GM23248 (cell line): ENCODE data around the gene MDGA2. TPM values are rescaled to one million over a fixed set of nuclear protein-coding genes. Genes with fewer than 3 reads are reported as not detected.

ENCODE experiments used
- DNase-seq: peaks from one replicate; pipeline ENCODE4 v3.0.0-alpha.2; 2015
- H2AFZ ChIP-seq: fragments of 200-600 bp; sonication (generic); 2 replicates; pipeline ENCODE4 v1.6.1; 2016; ENCODE audit warnings: antibody characterized with exemption
- H3F3A ChIP-seq: fragments of 200-600 bp; sonication (generic); 2 replicates; pipeline ENCODE4 v1.6.1; 2016; ENCODE audit warnings: mild to moderate bottlenecking, antibody characterized with exemption, mixed run types; ENCODE audit not compliant: insufficient read depth
- H3K27ac ChIP-seq: fragments of 200-600 bp; sonication (generic); 2 replicates; pipeline ENCODE4 v1.5.1; 2016; ENCODE audit warnings: mild to moderate bottlenecking
- H3K27me3 ChIP-seq: fragments of 200-600 bp; sonication (generic); replicated peaks from 2 replicates; pipeline ENCODE4 v1.6.1; 2016; ENCODE audit warnings: mild to moderate bottlenecking; ENCODE audit not compliant: insufficient read depth
- H3K36me3 ChIP-seq: fragments of 200-600 bp; sonication (generic); 2 replicates; pipeline ENCODE4 v1.6.1; 2016; ENCODE audit warnings: low read depth, mild to moderate bottlenecking
- H3K4me1 ChIP-seq: fragments of 200-600 bp; sonication (generic); 2 replicates; pipeline ENCODE4 v1.6.1; 2016; ENCODE audit warnings: mild to moderate bottlenecking; ENCODE audit not compliant: insufficient read depth
- H3K4me2 ChIP-seq: fragments of 200-600 bp; sonication (generic); one replicate; pipeline ENCODE4 v1.6.1; 2016; ENCODE audit warnings: mild to moderate bottlenecking; ENCODE audit not compliant: unreplicated experiment
- H3K4me3 ChIP-seq: fragments of 200-600 bp; sonication (generic); 2 replicates; pipeline ENCODE4 v1.5.1; 2016; ENCODE audit warnings: mild to moderate bottlenecking
- H3K79me2 ChIP-seq: fragments of 200-600 bp; sonication (generic); 2 replicates; pipeline ENCODE4 v1.6.1; 2016; ENCODE audit warnings: mild to moderate bottlenecking; ENCODE audit not compliant: insufficient read depth
- H3K9ac ChIP-seq: fragments of 200-600 bp; sonication (generic); 2 replicates; pipeline ENCODE4 v1.6.1; 2016; ENCODE audit warnings: mild to moderate bottlenecking
- H3K9me2 ChIP-seq: fragments of 200-600 bp; sonication (generic); 2 replicates; pipeline ENCODE4 v1.6.1; 2016; ENCODE audit warnings: mixed run types, mild to moderate bottlenecking, moderate library complexity; ENCODE audit not compliant: insufficient read depth
- H3K9me3 ChIP-seq: fragments of 200-600 bp; sonication (generic); one replicate; pipeline ENCODE4 v1.6.1; 2017; ENCODE audit warnings: low read depth
- H4K20me1 ChIP-seq: fragments of 200-600 bp; sonication (generic); 2 replicates; pipeline ENCODE4 v1.6.0; 2016; ENCODE audit not compliant: insufficient read depth
- EZH2 ChIP-seq: fragments of 200-600 bp; sonication (generic); IDR thresholded peaks from 2 replicates; pipeline ENCODE4 v1.6.1; 2018; ENCODE audit warnings: antibody characterized with exemption, mild to moderate bottlenecking; ENCODE audit not compliant: insufficient read depth, poor library complexity, severe bottlenecking
- EZH2phosphoT487 ChIP-seq: fragments of 200-600 bp; sonication (generic); IDR thresholded peaks from 2 replicates; pipeline ENCODE4 v1.6.1; 2018; ENCODE audit warnings: antibody characterized with exemption, moderate library complexity, mild to moderate bottlenecking, low read depth; ENCODE audit not compliant: insufficient read depth
- WGBS, 2 experiments: methylation state at CpG; one replicate each; pipeline ENCODE4 v1.1.6; 2015 to 2017; ENCODE audit warnings: low lambda C conversion rate in 2 of 2, low coverage in 1 of 2; ENCODE audit errors: missing lambda C conversion rate in 2 of 2; 5-methylcytosine and 5-hydroxymethylcytosine counted together
- in situ Hi-C: fragments of 300-500 bp; cut with MboI; formaldehyde crosslinking; loops from 2 replicates; pipeline ENCODE4 v1.15.0; 2020
- polyA plus RNA-seq: library from polyadenylated mRNA; unstranded; fragments of >200 nt; fragmentation: Nextera tagmentation; extraction: Ambion mirVana; gene quantifications from 2 replicates; pipeline ENCODE4 v1.2.1, GENCODE V29; 2016
- total RNA-seq: library from RNA; depleted of rRNA; stranded (reverse); fragments of >200 nt; shearing (Covaris generic); gene quantifications from 2 replicates; pipeline ENCODE4 v1.2.3, GENCODE V29; 2014

Gene MDGA2
- total and polyA plus RNA-seq, 2 experiments from 2014 or later = not detected

DNA sequence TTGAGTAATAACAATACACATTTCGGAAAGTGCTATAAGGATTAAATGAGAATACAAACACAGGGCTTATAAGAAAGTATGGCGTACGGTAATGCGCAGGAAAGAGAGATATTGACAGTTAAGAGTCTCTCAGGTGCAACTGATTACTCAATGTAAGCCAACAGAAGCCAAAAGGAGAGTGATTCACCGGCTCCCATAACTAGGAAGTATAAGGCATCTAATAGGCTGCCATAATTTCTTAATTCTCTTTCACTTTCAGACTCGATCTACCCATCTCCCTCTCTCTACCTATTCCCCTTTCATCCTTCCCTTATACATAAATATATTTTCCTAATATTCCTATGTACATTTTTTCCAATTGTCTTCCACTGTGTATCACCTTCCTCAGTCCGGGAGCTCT is 90.0 kb downstream of the MDGA2 start:
- no peaks in the 10 kb centered on the region for H3K36me3 ChIP-seq
- no peaks in the 10 kb centered on the region for H3K9me2 ChIP-seq
- TF ChIP-seq EZH2 = no peak
- TF ChIP-seq EZH2phosphoT487 = no peak
- no peak for DNase-seq
- H3K4me1 ChIP-seq = no peaks in the 10 kb centered on the region
- no peak overlapping the region for H3K4me3 ChIP-seq
- H3F3A ChIP-seq = no peaks in the 10 kb centered on the region
- H3K9ac ChIP-seq = no peak overlapping the region
- H3K79me2 ChIP-seq = no peaks in the 10 kb centered on the region
- no peaks in the 10 kb centered on the region for H3K27me3 ChIP-seq
- no peak overlapping the region for H3K4me2 ChIP-seq
- no peaks in the 10 kb centered on the region for H4K20me1 ChIP-seq
- no peaks in the 10 kb centered on the region for H3K9me3 ChIP-seq
- WGBS, 2 experiments = 39 to 45% methylated on average over 7 of the region's 7 CpGs
- in situ Hi-C loops = no loop called here
- no peak overlapping the region for H3K27ac ChIP-seq
- H2AFZ ChIP-seq = no peak overlapping the region

- H3K27ac ChIP-seq = no peak overlapping the region
- H3K9me3 ChIP-seq = no peaks in the 10 kb centered on the region
- in situ Hi-C loops = no loop called here
- TF ChIP-seq EZH2 (no peak), EZH2phosphoT487 (no peak)
- H3K4me2 ChIP-seq = no peak overlapping the region
- no peaks in the 10 kb centered on the region for H3K4me1 ChIP-seq
- H3K36me3 ChIP-seq = no peaks in the 10 kb centered on the region
- H3K79me2 ChIP-seq = no peaks in the 10 kb centered on the region
- H4K20me1 ChIP-seq = no peaks in the 10 kb centered on the region
- no peak for DNase-seq
- no peak overlapping the region for H3K9ac ChIP-seq
- no peak overlapping the region for H2AFZ ChIP-seq
- H3K9me2 ChIP-seq = no peaks in the 10 kb centered on the region
- H3F3A ChIP-seq = no peaks in the 10 kb centered on the region
- no peaks in the 10 kb centered on the region for H3K27me3 ChIP-seq
- H3K4me3 ChIP-seq = no peak overlapping the region
These were observed 108.1 kb downstream of the MDGA2 start for GRCh38 chr14:47567273-47567672.

- no peaks in the 10 kb centered on the region for H3K9me2 ChIP-seq
- no peak for DNase-seq
- H3K4me3 ChIP-seq = no peak overlapping the region
- no peaks in the 10 kb centered on the region for H3K79me2 ChIP-seq
- 8 to 16% methylated on average over 1 of the region's 1 CpG for WGBS, 2 experiments
- in situ Hi-C loops = no loop called here
- no peaks in the 10 kb centered on the region for H3K36me3 ChIP-seq
- H3K4me2 ChIP-seq = no peak overlapping the region
- H4K20me1 ChIP-seq = no peaks in the 10 kb centered on the region
- H3K9ac ChIP-seq = no peak overlapping the region
- no peak overlapping the region for H3K27ac ChIP-seq
- H3K27me3 ChIP-seq = no peaks in the 10 kb centered on the region
- no peak overlapping the region for H2AFZ ChIP-seq
- no peaks in the 10 kb centered on the region for H3F3A ChIP-seq
- no peaks in the 10 kb centered on the region for H3K4me1 ChIP-seq
- H3K9me3 ChIP-seq = peaks cover 5% of the 10 kb centered on the region
- TF ChIP-seq EZH2 = no peak
- no peak for TF ChIP-seq EZH2phosphoT487
These were observed 117.5 kb downstream of the MDGA2 start for GRCh38 chr14:47557894-47558293.

GRCh38 chr14:47555333-47555732 is 120.1 kb downstream of the MDGA2 start:
- no peaks in the 10 kb centered on the region for H3K27me3 ChIP-seq
- no peaks in the 10 kb centered on the region for H3K36me3 ChIP-seq
- TF ChIP-seq EZH2 = no peak
- TF ChIP-seq EZH2phosphoT487 = no peak
- no peak for DNase-seq
- H3F3A ChIP-seq = no peaks in the 10 kb centered on the region
- no peaks in the 10 kb centered on the region for H4K20me1 ChIP-seq
- H3K4me2 ChIP-seq = no peak overlapping the region
- H3K9me3 ChIP-seq = peaks cover 5% of the 10 kb centered on the region
- no peaks in the 10 kb centered on the region for H3K9me2 ChIP-seq
- H3K4me3 ChIP-seq = no peak overlapping the region
- no peaks in the 10 kb centered on the region for H3K4me1 ChIP-seq
- H3K27ac ChIP-seq = no peak overlapping the region
- in situ Hi-C loops = no loop called here
- no peaks in the 10 kb centered on the region for H3K79me2 ChIP-seq
- H3K9ac ChIP-seq = no peak overlapping the region
- no peak overlapping the region for H2AFZ ChIP-seq

DNA sequence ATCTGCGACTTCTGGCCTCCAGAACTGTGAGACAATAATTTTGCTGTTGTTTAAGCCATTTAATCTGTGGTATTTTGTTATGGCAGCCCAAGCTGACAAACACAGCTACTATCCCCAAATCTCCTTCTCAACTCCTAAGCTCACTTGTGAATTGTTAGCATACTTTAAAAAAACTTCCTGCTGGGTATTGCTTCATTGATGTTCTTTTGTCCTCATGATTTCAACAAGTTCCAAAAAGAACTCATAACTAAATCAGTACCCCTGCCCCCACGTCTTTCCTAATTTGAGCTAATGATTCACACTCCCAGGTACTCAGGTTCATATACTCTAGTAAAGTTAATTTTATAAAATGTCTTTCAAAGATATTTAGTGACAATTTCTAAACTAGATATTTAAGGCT is 125.5 kb downstream of the MDGA2 start:
- H3K4me1 ChIP-seq = no peaks in the 10 kb centered on the region
- TF ChIP-seq EZH2 = no peak
- no peak for TF ChIP-seq EZH2phosphoT487
- 6 to 14% methylated on average over 2 of the region's 2 CpGs for WGBS, 2 experiments
- H3K4me2 ChIP-seq = no peak overlapping the region
- H3K36me3 ChIP-seq = no peaks in the 10 kb centered on the region
- no peaks in the 10 kb centered on the region for H3K9me2 ChIP-seq
- DNase-seq = no peak
- H3K27ac ChIP-seq = no peak overlapping the region
- in situ Hi-C loops = no loop called here
- no peaks in the 10 kb centered on the region for H4K20me1 ChIP-seq
- peaks cover 4% of the 10 kb centered on the region for H3K9me3 ChIP-seq
- no peak overlapping the region for H3K9ac ChIP-seq
- H3F3A ChIP-seq = no peaks in the 10 kb centered on the region
- H3K79me2 ChIP-seq = no peaks in the 10 kb centered on the region
- H3K4me3 ChIP-seq = no peak overlapping the region
- no peak overlapping the region for H2AFZ ChIP-seq
- H3K27me3 ChIP-seq = no peaks in the 10 kb centered on the region
